Ramos (cell line): ENCODE measurements around the gene DYNC1H1.

Source experiments
- in situ Hi-C: fragments of 300-500 bp; cut with MboI; formaldehyde crosslinking; loops from one replicate; pipeline ENCODE4 v1.14.3; 2022; ENCODE audit warnings: low sequenced_read_pairs; ENCODE audit not compliant: unreplicated experiment

The DYNC1H1 gene

DNA sequence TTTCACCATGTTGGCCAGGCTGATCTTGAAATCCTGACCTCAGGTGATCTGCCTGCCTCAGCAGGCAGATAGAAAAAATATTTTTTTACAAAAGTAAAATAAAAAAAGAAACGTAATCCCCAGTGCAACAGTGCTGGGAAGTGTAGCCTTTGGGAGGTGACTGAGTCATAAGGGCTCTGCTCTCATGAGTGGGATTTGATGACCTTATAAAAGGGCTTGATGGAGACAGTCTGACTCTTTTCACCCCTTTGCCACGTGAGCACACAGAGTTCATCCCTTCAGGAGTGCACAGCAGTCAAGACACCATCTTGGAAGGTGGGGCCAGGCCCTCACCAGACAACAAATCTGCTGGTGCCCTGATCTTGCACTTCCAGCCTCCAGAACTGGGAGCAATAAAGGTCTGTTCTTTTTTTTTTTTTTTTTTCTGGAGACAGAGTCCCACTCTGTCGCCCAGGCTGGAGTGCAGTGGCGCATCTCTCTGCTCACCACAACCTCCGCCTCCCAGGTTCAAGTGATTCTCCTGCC, 24.7 kb upstream of the DYNC1H1 start:
- in situ Hi-C loops: no loop called here

- in situ Hi-C loops: no loop called here
These were observed 19.9 kb upstream of the DYNC1H1 start for GRCh38 chr14:101944451-101944850.

GRCh38 chr14:101945171-101945570, 19.2 kb upstream of the DYNC1H1 start:
- in situ Hi-C loops: loop anchor here (5.0 kb wide), 1 partner anchor 173 kb away; no protein-coding TSS in a partner anchor

GRCh38 chr14:101947577-101947903, 16.8 kb upstream of the DYNC1H1 start:
- in situ Hi-C loops: loop anchor here (5.0 kb wide), 1 partner anchor 175 kb away; no protein-coding TSS in a partner anchor

DNA sequence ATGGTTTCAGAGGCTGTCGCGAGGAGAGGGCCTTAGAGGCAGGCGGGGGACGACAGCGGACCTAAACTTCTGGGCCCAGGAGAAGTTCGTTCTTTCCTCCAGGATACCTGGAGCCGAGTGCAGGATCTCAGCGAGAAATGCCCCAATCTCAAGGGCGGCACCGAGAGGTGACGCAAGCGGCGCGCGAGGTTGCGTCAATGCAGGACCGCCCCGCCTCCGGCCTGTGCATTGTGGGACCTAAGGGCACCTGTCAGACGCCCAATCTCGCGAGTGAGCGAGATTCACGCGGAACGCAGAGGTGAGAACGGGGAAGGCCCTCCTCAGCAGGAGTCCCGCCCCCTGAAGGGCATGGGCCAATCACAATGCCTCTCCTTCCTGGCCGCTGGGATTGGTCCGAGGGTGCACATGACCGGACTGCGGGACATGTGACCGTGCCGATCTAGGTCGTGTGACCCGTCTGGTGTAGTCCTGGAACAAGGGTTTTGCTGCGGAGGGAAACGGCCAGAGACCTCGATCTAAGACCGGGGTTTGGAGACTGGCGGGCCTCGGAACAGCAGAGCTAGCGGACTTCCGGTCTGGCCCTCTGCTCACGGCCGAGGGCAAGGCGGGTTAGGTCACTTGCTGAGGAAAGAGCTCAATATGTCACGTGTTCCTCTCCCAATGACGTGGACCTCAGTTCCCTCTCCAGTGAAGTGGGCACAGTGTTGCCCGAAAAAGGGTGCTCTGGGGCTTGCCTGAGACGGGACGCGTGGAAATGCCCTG, 16.3 kb upstream of the DYNC1H1 start:
- in situ Hi-C loops: loop anchor here (5.0 kb wide), 1 partner anchor 176 kb away; no protein-coding TSS in a partner anchor

GRCh38 chr14:101948666-101949216, 15.6 kb upstream of the DYNC1H1 start:
- in situ Hi-C loops: loop anchor here (5.0 kb wide), 1 partner anchor 176 kb away; no protein-coding TSS in a partner anchor

DNA sequence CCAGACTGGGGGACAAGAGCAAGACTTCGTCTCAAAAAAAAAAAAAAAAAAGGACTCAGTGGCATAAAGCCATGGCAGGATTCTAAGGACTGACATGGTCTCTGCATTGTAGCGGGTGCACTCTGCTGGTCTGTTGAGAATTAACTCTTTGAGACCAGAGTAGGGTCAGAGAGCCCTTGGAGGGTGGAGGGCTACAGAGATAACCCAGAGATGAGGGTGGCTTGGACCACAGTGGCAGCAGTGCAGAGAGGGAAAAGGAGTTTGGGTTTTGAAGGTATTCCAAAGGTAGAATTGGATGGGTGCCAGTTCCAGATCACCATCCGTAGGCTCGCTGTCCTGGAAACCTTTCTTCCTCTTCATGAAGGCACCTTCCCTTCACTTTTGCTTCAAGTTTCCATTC, 14.3 kb upstream of the DYNC1H1 start:
- in situ Hi-C loops: loop anchor here (10.0 kb wide), 1 partner anchor 565 kb away; no protein-coding TSS in a partner anchor

GRCh38 chr14:101950516-101951215, 13.7 kb upstream of the DYNC1H1 start:
- in situ Hi-C loops: loop anchor here (10.0 kb wide), 1 partner anchor 564 kb away; no protein-coding TSS in a partner anchor

GRCh38 chr14:101953151-101953550, 11.2 kb upstream of the DYNC1H1 start:
- in situ Hi-C loops: loop anchor here (10.0 kb wide), 1 partner anchor 562 kb away; no protein-coding TSS in a partner anchor

DNA sequence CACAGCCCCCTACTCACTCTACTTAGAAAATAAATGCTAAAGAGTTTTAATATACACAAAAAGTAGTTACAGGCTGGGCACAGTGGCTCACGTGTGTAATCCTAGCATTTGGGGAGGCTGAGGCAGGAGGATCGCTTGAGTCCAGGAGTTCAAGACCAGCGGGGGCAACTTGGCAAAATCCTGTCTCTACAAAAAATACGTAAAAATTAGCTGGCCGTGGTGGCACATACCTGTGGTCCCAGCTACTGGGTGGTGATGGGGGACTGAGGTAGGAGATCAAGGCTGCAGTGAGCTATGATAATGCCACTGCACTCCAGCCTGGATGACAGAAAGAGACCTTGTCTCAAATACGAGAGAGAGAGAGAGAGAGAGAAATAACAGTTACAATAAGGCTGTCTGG, 9.9 kb upstream of the DYNC1H1 start:
- in situ Hi-C loops: loop anchor here (10.0 kb wide), 1 partner anchor 560 kb away; no protein-coding TSS in a partner anchor

DNA sequence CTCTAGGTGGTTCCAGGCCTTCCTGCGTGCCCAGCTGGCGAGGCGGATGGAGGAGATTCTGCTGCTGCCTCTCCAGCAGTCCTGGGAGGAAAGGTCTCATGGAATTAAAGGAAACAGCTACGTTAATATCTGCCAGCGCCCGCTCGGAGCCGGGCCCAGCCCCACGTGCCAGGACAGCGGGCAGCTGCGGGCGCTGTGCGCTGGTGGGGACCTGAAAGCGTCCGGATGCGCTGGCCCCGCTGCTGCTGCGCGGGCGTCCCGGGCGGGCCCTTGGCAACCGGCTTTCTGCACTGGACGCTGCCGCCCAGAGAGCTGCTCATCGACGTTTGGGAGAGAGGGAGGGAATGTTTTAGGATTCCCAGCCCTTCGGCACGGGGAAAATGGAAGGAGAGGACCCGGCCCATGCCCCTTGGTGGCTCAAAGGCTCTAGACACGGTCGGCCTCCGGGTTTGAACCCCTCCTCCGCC, 8.6 kb upstream of the DYNC1H1 start:
- in situ Hi-C loops: loop anchor here (10.0 kb wide), 1 partner anchor 559 kb away; no protein-coding TSS in a partner anchor

DNA sequence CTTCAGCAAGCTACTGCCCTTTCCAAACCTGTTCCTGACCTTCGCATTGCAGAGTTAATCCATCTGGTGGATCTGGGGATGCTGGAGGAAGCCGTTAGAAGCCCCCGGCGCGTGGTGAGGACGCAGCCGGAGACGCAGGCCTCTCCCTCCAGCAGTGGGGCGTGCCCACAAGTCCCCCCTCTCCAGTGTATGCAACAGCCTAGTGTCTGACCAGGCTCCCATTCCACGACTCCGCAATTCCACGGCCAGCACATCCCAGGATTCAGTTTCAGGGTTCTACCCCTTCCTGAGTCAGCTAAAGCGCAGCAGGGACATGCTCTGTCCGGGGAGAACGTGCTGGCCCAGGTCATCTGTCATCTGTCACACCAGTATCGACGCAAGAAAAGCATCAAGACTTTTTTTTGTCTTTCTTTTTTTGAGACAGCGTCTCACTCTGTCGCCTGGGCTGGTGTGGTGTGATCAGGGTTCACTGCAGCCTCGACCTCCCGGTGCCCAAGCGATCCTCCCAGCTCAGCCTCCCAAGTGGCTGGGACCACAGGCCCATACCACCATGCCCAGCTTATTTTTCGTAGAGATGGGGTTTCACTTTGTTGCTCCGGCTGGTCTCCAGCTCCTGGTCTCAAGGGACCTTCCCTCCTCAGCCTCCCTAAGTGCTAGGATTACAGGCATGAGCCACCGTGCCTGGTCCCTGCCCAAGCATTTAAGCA, 8.0 kb upstream of the DYNC1H1 start:
- in situ Hi-C loops: loop anchor here (10.0 kb wide), 1 partner anchor 558 kb away; no protein-coding TSS in a partner anchor

- in situ Hi-C loops: loop anchor here (10.0 kb wide), 1 partner anchor 557 kb away; no protein-coding TSS in a partner anchor
These were observed 6.8 kb upstream of the DYNC1H1 start for GRCh38 chr14:101957406-101958234.

DNA sequence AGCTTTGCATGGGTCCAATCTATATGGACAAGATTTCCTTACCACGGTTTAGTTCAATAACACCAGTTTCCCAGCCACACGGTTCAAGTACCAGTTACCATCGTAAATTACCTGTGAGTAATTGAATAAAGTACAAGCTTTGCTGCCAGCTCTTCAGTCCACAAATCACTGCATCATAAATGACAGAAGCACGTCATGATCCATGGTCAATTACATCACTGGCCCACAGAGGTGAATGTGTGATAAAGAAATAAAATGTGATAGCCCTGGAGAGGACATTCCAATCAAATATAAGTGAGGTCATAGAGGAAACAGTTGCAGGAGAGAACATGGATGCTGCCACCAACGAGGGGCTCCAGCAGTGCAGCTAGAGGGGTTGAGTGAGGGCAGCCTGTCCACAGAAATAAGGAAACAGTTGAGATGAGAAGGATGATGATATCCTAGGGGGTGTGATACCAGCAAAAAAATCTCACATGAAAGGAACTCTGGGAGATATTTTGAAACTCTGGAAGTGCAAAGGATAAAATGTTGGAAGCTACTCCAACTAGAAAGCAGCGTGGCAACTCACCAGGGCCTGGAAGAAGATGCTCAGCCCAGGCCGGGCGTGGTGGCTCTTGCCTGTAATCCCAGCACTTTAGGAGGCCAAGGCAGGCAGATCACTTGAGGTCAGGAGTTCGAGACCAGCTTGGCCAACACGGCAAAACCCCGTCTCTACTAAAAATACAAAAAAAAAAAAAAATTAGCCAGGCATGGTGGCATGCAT, 5.8 kb upstream of the DYNC1H1 start:
- in situ Hi-C loops: loop anchor here (10.0 kb wide), 1 partner anchor 556 kb away; no protein-coding TSS in a partner anchor

DNA sequence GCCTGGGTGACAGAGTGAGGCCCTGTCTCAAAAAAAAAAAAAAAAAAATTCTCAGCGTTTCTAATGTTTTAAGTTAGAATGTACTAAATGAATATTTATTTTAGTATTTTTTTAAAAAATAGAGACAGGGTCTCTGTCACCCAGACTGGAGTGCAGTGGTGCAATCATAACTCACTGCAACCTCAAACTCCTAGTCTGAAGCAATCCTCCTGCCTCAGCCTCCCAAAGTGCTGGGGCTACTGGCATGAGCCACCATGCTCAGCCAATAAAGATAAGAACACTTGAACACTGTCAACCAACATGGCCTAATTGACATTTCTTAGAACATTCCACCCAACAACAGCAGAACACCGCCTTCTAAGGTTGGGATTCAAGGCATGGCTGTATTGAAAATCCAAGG, 5.1 kb upstream of the DYNC1H1 start:
- in situ Hi-C loops: loop anchor here (10.0 kb wide), 1 partner anchor 556 kb away; no protein-coding TSS in a partner anchor

DNA sequence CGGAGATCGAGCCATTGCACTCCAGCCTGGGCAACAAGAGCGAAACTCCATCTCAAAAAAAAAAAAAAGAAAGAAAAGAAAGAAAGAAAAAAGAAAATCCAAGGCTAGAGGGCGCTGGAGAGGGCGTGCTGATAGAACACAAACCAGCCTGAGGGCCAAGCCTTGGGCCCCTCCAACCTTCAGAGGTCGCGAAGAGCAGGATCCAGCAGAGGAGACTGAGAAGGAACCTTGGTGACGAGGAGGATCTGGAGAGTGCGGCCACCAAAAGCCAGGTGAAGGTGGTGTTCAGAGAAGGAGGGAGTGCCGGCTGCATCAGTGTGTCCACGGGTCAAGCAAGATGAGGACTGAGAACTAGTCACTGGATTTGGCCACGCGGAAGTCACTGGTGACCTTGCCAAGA, 4.1 kb upstream of the DYNC1H1 start:
- in situ Hi-C loops: loop anchor here (5.0 kb wide), 1 partner anchor 352 kb away; no protein-coding TSS in a partner anchor

- in situ Hi-C loops: loop anchor here (5.0 kb wide), 1 partner anchor 351 kb away; no protein-coding TSS in a partner anchor
These were observed 3.2 kb upstream of the DYNC1H1 start for GRCh38 chr14:101961011-101961721.
